Epithelial cell of esophagus (primary cell): ENCODE results near the gene TK2.

ENCODE experiments used
- DNase-seq: peaks from one replicate; pipeline ENCODE4 v3.0.0; 2010; ENCODE audit warnings: low read depth
- H3K4me3 ChIP-seq: 2 replicates; pipeline ENCODE4 v1.5.1; 2011; ENCODE audit warnings: mild to moderate bottlenecking, low read length, control low read depth
- TF ChIP-seq, protein P1 (sequence below): IDR thresholded peaks from 2 replicates; pipeline ENCODE4 v1.5.1; 2011; ENCODE audit warnings: low read depth, mild to moderate bottlenecking, low read length, control low read depth, inconsistent platforms; ENCODE audit not compliant: insufficient read depth; ENCODE audit errors: missing control alignments

TK2 gene

GRCh38 chr16:66512272-66513110, 37.4 kb downstream of the TK2 start:
- DNase-seq, result peak; percentile 70
- TF ChIP-seq, protein P1, sequence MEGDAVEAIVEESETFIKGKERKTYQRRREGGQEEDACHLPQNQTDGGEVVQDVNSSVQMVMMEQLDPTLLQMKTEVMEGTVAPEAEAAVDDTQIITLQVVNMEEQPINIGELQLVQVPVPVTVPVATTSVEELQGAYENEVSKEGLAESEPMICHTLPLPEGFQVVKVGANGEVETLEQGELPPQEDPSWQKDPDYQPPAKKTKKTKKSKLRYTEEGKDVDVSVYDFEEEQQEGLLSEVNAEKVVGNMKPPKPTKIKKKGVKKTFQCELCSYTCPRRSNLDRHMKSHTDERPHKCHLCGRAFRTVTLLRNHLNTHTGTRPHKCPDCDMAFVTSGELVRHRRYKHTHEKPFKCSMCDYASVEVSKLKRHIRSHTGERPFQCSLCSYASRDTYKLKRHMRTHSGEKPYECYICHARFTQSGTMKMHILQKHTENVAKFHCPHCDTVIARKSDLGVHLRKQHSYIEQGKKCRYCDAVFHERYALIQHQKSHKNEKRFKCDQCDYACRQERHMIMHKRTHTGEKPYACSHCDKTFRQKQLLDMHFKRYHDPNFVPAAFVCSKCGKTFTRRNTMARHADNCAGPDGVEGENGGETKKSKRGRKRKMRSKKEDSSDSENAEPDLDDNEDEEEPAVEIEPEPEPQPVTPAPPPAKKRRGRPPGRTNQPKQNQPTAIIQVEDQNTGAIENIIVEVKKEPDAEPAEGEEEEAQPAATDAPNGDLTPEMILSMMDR, result no peak

DNA sequence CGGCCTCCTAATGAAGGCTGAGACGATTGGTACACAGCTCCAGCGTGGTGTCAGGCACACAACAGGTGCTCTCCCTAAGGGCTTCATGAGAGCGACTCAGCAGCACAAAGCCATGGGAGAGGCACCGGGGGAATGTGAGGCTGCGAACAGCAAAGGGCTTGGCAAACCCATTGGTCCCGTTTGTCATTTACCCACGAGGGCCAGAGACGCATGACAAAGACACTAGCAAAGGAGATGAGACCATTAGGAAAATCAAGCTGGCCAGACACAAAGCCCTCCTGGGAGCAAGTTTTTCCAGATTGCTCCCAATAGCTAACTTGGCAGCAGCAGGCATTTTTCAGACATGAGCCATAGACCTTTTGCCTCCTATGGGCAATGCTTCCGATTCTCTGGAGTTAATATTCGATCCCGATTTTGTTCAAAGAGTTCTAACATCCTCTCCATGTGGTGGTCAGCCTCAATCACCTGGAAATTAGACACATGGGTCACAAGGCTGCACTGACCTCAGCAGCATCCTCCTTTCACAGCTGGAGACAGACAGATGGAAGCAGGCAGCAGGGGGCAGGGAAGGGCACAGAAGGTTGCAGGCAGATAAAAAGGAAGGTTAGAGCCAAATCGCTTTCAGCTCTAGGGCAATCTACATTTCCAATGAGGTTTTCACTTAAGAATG, 38.2 kb downstream of the TK2 start:
- no peak overlapping the region for H3K4me3 ChIP-seq
- TF ChIP-seq, protein P1, result peak; percentile 7
- peak; percentile 91 for DNase-seq

More at GRCh38 chr16:66512272-66513110, 37.4 kb downstream of the TK2 start:
- H3K4me3 ChIP-seq, result no peak overlapping the region

DNA sequence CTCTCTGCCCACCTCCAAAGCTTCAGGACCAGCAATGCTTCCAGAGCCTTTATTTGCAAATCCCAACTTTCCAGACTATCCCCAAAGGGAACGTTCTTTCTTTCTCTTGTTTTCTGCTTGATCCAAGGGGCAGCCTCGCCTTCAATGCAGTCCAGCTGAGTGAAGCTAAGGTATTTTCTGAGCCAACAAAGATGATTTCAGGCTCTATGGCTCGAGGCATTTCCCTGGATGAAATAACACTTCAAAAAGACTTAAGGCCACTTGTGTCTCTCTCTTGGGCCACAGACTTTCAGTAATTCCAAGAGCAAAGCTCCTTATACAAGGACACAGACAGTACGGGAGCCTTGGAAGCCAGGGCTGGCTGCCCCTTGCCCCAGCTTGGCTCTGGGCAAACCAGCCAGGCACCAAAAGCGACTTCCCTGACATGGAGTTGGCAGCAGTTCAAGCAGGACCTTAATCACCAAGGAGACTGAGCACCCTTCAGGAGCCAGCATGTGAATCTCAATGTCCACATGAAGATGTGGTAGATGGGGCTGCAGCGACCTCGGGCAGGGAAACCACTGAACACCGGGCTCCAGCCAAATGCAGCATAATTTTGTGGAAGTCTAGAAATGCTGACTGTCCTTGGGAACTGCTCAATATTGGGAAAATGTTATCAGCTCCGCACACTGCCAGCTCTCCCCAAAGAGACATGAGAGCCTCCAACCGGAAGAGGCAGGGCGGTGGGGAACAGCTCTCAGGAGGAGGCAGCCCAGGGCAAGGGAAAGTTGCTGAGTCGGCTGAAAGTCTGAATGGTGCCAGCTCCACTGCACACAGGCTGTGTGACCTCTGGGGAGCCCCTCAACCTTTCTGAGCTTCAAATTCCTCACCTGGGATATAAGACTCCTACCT, 39.0 kb downstream of the TK2 start:
- TF ChIP-seq, protein P1, result no peak
- no peak overlapping the region for H3K4me3 ChIP-seq
- peak; percentile 16 for DNase-seq

GRCh38 chr16:66510298-66510697, 39.6 kb downstream of the TK2 start:
- peak; percentile 30 for DNase-seq
- no peak overlapping the region for H3K4me3 ChIP-seq
- TF ChIP-seq, protein P1, result no peak

DNA sequence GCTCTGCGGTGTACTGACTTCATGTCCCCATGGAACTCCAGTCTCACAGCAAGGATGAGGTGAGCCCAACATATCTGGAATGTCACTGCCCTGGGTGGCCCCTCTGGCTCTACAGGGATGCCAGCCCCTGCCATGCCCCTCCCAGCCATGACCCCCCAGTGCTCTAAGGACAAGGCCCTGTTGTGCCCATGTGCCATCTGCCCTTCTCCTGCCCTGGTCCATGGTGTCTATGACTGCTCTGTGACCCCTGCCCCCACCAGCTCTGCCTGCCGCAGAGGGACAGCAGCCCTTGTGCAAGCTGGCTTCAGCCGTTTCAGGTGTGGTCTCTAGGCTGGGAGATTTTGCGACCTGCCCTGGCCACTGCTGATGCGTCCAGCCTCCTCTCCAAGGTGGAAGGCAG, 40.3 kb downstream of the TK2 start:
- no peak overlapping the region for H3K4me3 ChIP-seq
- no peak for DNase-seq
- TF ChIP-seq, protein P1, result no peak

- DNase-seq, result no peak
- no peak overlapping the region for H3K4me3 ChIP-seq
- TF ChIP-seq, protein P1, result no peak
Observed at GRCh38 chr16:66508914-66509496, 40.9 kb downstream of the TK2 start.
